ENCODE measurements around the gene MED16. TPM values are rescaled to one million over a fixed set of nuclear protein-coding genes. Genes with fewer than 3 reads are reported as not detected.
A peak's percentile ranks its signal among the peaks of the same experiment; 100 is the strongest.

The MED16 gene
- polyA plus RNA-seq, 4 donors: 39.0 to 107 (median 70.3) TPM

GRCh38 chr19:938233-938923, 45.4 kb upstream of the MED16 start:
- Histone ChIP-seq H3K4me1 (ENCODE audit: control insufficient read depth in 3 of 3, insufficient read depth in 2 of 3, low read depth in 1 of 3, low read length in 2 of 3) (peaks cover 0 to 46% (median 0%) of the 10 kb centered on the region in 3 donors), H3K4me3 (ENCODE audit: low read depth in 1 of 3, low read length in 3 of 3) (no peak overlapping the region), H3K27ac (ENCODE audit: low read depth in 1 of 3, low read length in 2 of 3) (peak overlapping the region in 1 of 3 donors; percentile 50), H3K36me3 (ENCODE audit: control insufficient read depth in 3 of 3, insufficient read depth in 2 of 3, low read depth in 1 of 3, low read length in 3 of 3) (peaks cover 0 to 97% (median 0%) of the 10 kb centered on the region in 3 donors), H3K9me3 (ENCODE audit: control insufficient read depth in 2 of 2, insufficient read depth in 1 of 2, low read depth in 1 of 2, low read length in 1 of 2) (peaks cover 0 to 5% of the 10 kb centered on the region in 2 donors), H3K27me3 (ENCODE audit: control insufficient read depth in 3 of 3, insufficient read depth in 3 of 3, low read length in 3 of 3) (no peaks in the 10 kb centered on the region)
- WGBS, 3 donors: 78 to 86% (median 82%) methylated on average over 23 of the region's 23 CpGs
- DNase-seq (peak in 1 of 2 donors; percentile 44), FAIRE-seq (no peak)

GRCh38 chr19:937259-937694, 44.3 kb upstream of the MED16 start:
- H3K4me3 ChIP-seq (ENCODE audit: low read depth in 1 of 3, low read length in 3 of 3): no peak overlapping the region
- no peaks in the 10 kb centered on the region for H3K27me3 ChIP-seq (ENCODE audit: control insufficient read depth in 3 of 3, insufficient read depth in 3 of 3, low read length in 3 of 3)
- no peak overlapping the region for H3K27ac ChIP-seq (ENCODE audit: low read depth in 1 of 3, low read length in 2 of 3)
- DNase-seq (peak in 1 of 2 donors; percentile 37), FAIRE-seq (no peak)
- peaks cover 0 to 53% (median 6%) of the 10 kb centered on the region in 3 donors for H3K4me1 ChIP-seq (ENCODE audit: control insufficient read depth in 3 of 3, insufficient read depth in 2 of 3, low read depth in 1 of 3, low read length in 2 of 3)
- 75 to 84% (median 78%) methylated on average over 16 of the region's 16 CpGs for WGBS, 3 donors
- H3K36me3 ChIP-seq (ENCODE audit: control insufficient read depth in 3 of 3, insufficient read depth in 2 of 3, low read depth in 1 of 3, low read length in 3 of 3): peaks cover 0 to 97% (median 0%) of the 10 kb centered on the region in 3 donors
- H3K9me3 ChIP-seq (ENCODE audit: control insufficient read depth in 2 of 2, insufficient read depth in 1 of 2, low read depth in 1 of 2, low read length in 1 of 2): peaks cover 0 to 4% of the 10 kb centered on the region in 2 donors

GRCh38 chr19:936175-936546, 43.2 kb upstream of the MED16 start:
- WGBS, 3 donors: 96 to 97% (median 97%) methylated on average over 10 of the region's 10 CpGs
- peaks cover 0 to 59% (median 6%) of the 10 kb centered on the region in 3 donors for H3K4me1 ChIP-seq (ENCODE audit: control insufficient read depth in 3 of 3, insufficient read depth in 2 of 3, low read depth in 1 of 3, low read length in 2 of 3)
- FAIRE-seq: no peak

DNA sequence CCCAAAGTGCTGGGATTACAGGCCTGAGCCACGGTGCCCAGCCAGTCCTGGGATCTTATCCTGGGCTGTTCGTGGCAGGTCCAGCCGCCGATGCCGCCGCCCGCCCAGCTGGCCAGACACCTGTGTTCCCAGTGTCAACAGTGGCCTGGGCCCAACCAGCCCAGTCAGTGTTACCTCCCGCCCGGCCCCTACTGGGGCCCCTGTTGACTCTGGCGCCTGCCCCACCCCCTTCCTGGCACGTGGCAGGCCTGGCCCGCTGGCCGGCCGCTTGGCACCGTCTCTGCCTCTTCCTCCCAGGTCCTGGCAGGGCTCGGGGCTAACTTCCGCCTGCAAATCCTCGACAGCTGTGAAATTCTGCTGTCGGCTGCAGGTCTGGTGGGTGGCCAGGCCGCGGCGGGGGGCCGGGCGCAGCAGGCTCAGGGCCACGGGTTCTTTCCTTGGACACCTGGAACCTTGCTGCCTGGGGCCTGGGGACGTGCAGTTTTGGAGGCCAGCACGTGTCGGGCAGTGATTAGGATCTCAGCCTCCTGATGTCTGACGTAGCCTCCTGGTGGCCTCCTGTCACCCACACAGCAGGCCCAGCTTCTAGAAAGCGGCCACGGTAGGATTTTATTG, 42.0 kb upstream of the MED16 start:
- peaks cover 0 to 98% (median 0%) of the 10 kb centered on the region in 3 donors for H3K36me3 ChIP-seq (ENCODE audit: control insufficient read depth in 3 of 3, insufficient read depth in 2 of 3, low read depth in 1 of 3, low read length in 3 of 3)
- peak overlapping the region in 2 of 3 donors; percentile 53 to 83 for H3K27ac ChIP-seq (ENCODE audit: low read depth in 1 of 3, low read length in 2 of 3)
- no peak overlapping the region for H3K4me3 ChIP-seq (ENCODE audit: low read depth in 1 of 3, low read length in 3 of 3)
- DNase-seq (peak; percentile 57 to 87), FAIRE-seq (no peak)
- peaks cover 0 to 4% of the 10 kb centered on the region in 2 donors for H3K9me3 ChIP-seq (ENCODE audit: control insufficient read depth in 2 of 2, insufficient read depth in 1 of 2, low read depth in 1 of 2, low read length in 1 of 2)
- peaks cover 0 to 59% (median 6%) of the 10 kb centered on the region in 3 donors for H3K4me1 ChIP-seq (ENCODE audit: control insufficient read depth in 3 of 3, insufficient read depth in 2 of 3, low read depth in 1 of 3, low read length in 2 of 3)
- 17 to 28% (median 23%) methylated on average over 31 of the region's 31 CpGs for WGBS, 3 donors
- H3K27me3 ChIP-seq (ENCODE audit: control insufficient read depth in 3 of 3, insufficient read depth in 3 of 3, low read length in 3 of 3): no peaks in the 10 kb centered on the region

More at GRCh38 chr19:936175-936546, 43.2 kb upstream of the MED16 start:
- no peak overlapping the region for H3K27ac ChIP-seq (ENCODE audit: low read depth in 1 of 3, low read length in 2 of 3)
- no peak for DNase-seq
- H3K36me3 ChIP-seq (ENCODE audit: control insufficient read depth in 3 of 3, insufficient read depth in 2 of 3, low read depth in 1 of 3, low read length in 3 of 3): peaks cover 0 to 97% (median 0%) of the 10 kb centered on the region in 3 donors
- H3K4me3 ChIP-seq (ENCODE audit: low read depth in 1 of 3, low read length in 3 of 3): no peak overlapping the region
- H3K9me3 ChIP-seq (ENCODE audit: control insufficient read depth in 2 of 2, insufficient read depth in 1 of 2, low read depth in 1 of 2, low read length in 1 of 2): peaks cover 0 to 4% of the 10 kb centered on the region in 2 donors
- H3K27me3 ChIP-seq (ENCODE audit: control insufficient read depth in 3 of 3, insufficient read depth in 3 of 3, low read length in 3 of 3): no peaks in the 10 kb centered on the region

DNA sequence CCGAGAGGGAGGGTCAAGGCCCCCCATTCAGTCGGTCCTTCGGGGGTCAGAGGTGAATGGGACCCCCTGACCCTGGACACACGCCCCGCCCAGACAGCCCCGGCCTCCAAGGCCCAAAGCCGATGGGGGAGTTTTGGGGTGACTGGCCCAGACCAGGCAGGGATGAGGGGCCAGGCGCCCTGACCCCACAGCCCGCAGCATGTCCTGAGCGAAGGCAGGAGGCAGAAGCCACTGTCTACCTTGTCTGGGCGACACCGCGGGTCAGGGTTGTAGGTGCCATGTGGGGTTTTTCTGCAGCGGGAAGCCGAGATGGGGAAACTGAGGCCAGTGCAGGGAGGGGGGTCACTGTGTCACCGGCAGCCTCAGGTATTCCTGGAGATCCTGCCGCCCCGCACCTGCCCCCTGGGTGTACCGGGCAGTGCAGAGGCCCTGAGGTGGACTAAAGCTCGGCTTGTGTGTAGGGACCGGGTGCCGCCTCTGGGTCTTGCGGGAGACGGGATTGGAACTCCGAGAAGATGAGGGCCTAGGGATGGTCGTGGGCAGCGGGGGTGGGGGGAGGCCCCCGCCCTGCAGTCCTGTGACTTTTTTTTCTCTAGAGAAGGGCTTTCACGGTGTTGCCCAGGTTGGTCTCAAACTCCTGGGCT, 41.3 kb upstream of the MED16 start:
- peaks cover 0 to 98% (median 0%) of the 10 kb centered on the region in 3 donors for H3K36me3 ChIP-seq (ENCODE audit: control insufficient read depth in 3 of 3, insufficient read depth in 2 of 3, low read depth in 1 of 3, low read length in 3 of 3)
- H3K27me3 ChIP-seq (ENCODE audit: control insufficient read depth in 3 of 3, insufficient read depth in 3 of 3, low read length in 3 of 3): no peaks in the 10 kb centered on the region
- DNase-seq: peak in 1 of 2 donors; percentile 24
- no peak for FAIRE-seq
- H3K9me3 ChIP-seq (ENCODE audit: control insufficient read depth in 2 of 2, insufficient read depth in 1 of 2, low read depth in 1 of 2, low read length in 1 of 2): peaks cover 0 to 4% of the 10 kb centered on the region in 2 donors
- H3K4me3 ChIP-seq (ENCODE audit: low read depth in 1 of 3, low read length in 3 of 3): peak overlapping the region in 1 of 3 donors; percentile 14
- H3K27ac ChIP-seq (ENCODE audit: low read depth in 1 of 3, low read length in 2 of 3): peak overlapping the region in 1 of 3 donors; percentile 83
- WGBS, 3 donors: 76 to 82% (median 81%) methylated on average over 26 to 29 of the region's 29 CpGs
- H3K4me1 ChIP-seq (ENCODE audit: control insufficient read depth in 3 of 3, insufficient read depth in 2 of 3, low read depth in 1 of 3, low read length in 2 of 3): peaks cover 0 to 56% (median 6%) of the 10 kb centered on the region in 3 donors

DNA sequence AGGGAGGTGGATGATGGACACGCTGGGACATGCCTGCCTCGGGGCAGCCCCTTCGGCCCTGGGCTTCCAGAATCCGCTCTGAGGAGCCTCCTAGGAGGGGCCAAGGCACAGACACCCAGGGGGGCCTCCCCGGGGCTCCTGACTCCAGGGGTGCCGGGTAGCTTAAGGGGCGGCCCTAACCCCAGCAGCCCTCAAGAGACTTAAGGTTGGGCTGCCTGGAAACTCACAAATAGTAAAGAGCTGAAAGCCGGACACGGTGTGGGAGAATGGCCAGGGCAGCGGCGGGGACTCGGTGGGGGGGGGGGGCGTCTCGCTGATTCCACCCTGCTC, 40.5 kb upstream of the MED16 start:
- peaks cover 0 to 4% of the 10 kb centered on the region in 2 donors for H3K9me3 ChIP-seq (ENCODE audit: control insufficient read depth in 2 of 2, insufficient read depth in 1 of 2, low read depth in 1 of 2, low read length in 1 of 2)
- DNase-seq: no peak
- WGBS, 3 donors: 53 to 82% (median 75%) methylated on average over 12 to 14 of the region's 14 CpGs
- H3K4me1 ChIP-seq (ENCODE audit: control insufficient read depth in 3 of 3, insufficient read depth in 2 of 3, low read depth in 1 of 3, low read length in 2 of 3): peaks cover 0 to 53% (median 6%) of the 10 kb centered on the region in 3 donors
- H3K27ac ChIP-seq (ENCODE audit: low read depth in 1 of 3, low read length in 2 of 3): peak overlapping the region in 1 of 3 donors; percentile 83
- H3K4me3 ChIP-seq (ENCODE audit: low read depth in 1 of 3, low read length in 3 of 3): peak overlapping the region in 1 of 3 donors; percentile 37
- peaks cover 0 to 97% (median 0%) of the 10 kb centered on the region in 3 donors for H3K36me3 ChIP-seq (ENCODE audit: control insufficient read depth in 3 of 3, insufficient read depth in 2 of 3, low read depth in 1 of 3, low read length in 3 of 3)
- FAIRE-seq: no peak
- H3K27me3 ChIP-seq (ENCODE audit: control insufficient read depth in 3 of 3, insufficient read depth in 3 of 3, low read length in 3 of 3): no peaks in the 10 kb centered on the region

DNA sequence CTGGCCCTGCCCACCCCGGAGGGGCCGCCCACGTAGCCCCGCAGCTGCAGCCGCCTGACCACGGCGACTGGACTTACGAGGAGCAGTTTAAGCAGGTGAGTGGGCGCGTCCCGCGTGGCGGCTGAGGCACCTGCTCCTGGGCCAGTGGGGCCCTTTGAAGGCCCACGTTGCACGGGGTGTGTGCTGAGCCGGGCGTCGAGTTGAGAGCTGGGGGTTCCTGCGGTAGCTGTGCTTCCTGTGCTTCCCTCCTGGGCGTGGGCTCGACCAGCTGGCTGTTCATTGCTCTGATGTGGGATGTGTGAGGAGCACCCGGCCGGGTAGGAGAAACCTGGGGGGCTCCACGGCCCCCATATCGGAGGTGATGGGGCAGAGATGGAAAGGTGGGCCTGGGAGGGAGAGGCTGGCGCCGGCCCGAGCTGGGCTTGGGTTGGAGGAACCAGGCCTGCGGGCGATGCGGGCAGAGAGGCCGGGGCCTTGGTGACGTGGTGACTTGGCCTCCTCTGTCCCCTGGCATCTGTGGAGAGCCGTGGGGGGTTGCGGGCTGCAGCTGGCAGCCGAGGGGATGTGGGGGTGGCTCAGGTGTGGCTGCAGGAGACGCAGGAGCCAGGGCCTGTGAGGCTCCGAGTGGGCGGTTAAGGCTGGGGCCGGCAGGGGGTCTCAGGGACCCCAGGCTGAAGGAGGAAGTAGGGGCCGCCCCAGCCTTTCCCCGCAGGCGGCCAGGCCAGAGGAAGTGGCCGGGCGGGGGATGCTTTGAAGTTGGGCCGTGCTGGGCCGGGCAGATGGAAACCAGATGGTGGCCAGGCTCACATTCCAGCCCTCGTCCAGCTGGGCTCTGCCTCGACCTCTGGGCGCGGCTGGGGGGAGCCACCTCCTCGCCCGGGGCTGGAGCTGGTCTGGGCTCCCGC, 39.9 kb upstream of the MED16 start:
- Histone ChIP-seq H3K9me3 (ENCODE audit: control insufficient read depth in 2 of 2, insufficient read depth in 1 of 2, low read depth in 1 of 2, low read length in 1 of 2) (peaks cover 0 to 4% of the 10 kb centered on the region in 2 donors), H3K4me1 (ENCODE audit: control insufficient read depth in 3 of 3, insufficient read depth in 2 of 3, low read depth in 1 of 3, low read length in 2 of 3) (peaks cover 0 to 47% (median 6%) of the 10 kb centered on the region in 3 donors)
- no peak for FAIRE-seq

More for the DNA sequence above, 39.9 kb upstream of the MED16 start:
- 44 to 73% (median 67%) methylated on average over 45 to 54 of the region's 54 CpGs for WGBS, 3 donors
- Histone ChIP-seq H3K27ac (ENCODE audit: low read depth in 1 of 3, low read length in 2 of 3) (peak overlapping the region in 2 of 3 donors; percentile 5 to 83), H3K4me3 (ENCODE audit: low read depth in 1 of 3, low read length in 3 of 3) (peak overlapping the region in 1 of 3 donors; percentile 37), H3K36me3 (ENCODE audit: control insufficient read depth in 3 of 3, insufficient read depth in 2 of 3, low read depth in 1 of 3, low read length in 3 of 3) (peaks cover 0 to 97% (median 0%) of the 10 kb centered on the region in 3 donors), H3K27me3 (ENCODE audit: control insufficient read depth in 3 of 3, insufficient read depth in 3 of 3, low read length in 3 of 3) (no peaks in the 10 kb centered on the region)
- DNase-seq: peak in 1 of 2 donors; percentile 64

Data from small intestine (tissue), 7 donors.